Panc1 (cell line): ENCODE data around the gene MRPL40. TPM values are rescaled to one million over a fixed set of nuclear protein-coding genes. Genes with fewer than 3 reads are reported as not detected.

Experiments
- ATAC-seq: fragments of 200-7000 bp; cut with Tn5 transposase; 2 replicates; pipeline ENCODE4 v1.9.1; 2020; ENCODE audit warnings: mild to moderate bottlenecking, moderate library complexity
- BruUV-seq: library from RNA; stranded (reverse); fragments of 400-500 nt; replicated peaks from 2 replicates; lab custom pipeline; 2021; lab: Mats Ljungman, UMichigan
- CTCF ChIA-PET: fragments of 300-600 bp; sonication (Branson Sonifier 250); formaldehyde crosslinking; loops from one replicate; lab custom pipeline; 2022; ENCODE audit warnings: antibody characterized with exemption; lab: Charles Lee
- POLR2A ChIA-PET: fragments of 300-600 bp; sonication (Branson Sonifier 250); formaldehyde crosslinking; loops from one replicate; lab custom pipeline; 2022; ENCODE audit warnings: antibody characterized with exemption; lab: Charles Lee
- DNase-seq: peaks from one replicate; pipeline ENCODE4 v3.0.0-alpha.2; 2010; ENCODE audit warnings: low read depth, low spot score
- H3K27ac ChIP-seq: 2 replicates; pipeline ENCODE4 v1.5.1; 2011; ENCODE audit warnings: mild to moderate bottlenecking, low read length, inconsistent platforms
- H3K27me3 ChIP-seq: fragments of 200-500 bp; sonication (Bioruptor generic); 2 replicates; pipeline ENCODE4 v1.6.0; 2014; ENCODE audit warnings: low read length, inconsistent platforms; ENCODE audit not compliant: control insufficient read depth, insufficient read depth
- H3K36me3 ChIP-seq: fragments of 200-500 bp; sonication (Bioruptor generic); 2 replicates; pipeline ENCODE4 v1.5.1; 2014; ENCODE audit warnings: inconsistent platforms, mild to moderate bottlenecking, low read length, moderate library complexity; ENCODE audit not compliant: control insufficient read depth, insufficient read depth
- H3K4me1 ChIP-seq: 2 replicates; pipeline ENCODE4 v1.5.1; 2011; ENCODE audit warnings: inconsistent platforms, mild to moderate bottlenecking, low read length, moderate library complexity; ENCODE audit not compliant: control insufficient read depth, insufficient read depth
- H3K4me3 ChIP-seq, 2 experiments: 2 replicates each; pipeline ENCODE4 v1.5.1; 2011 to 2012; ENCODE audit warnings: low read depth in 2 of 2, low read length in 2 of 2, mild to moderate bottlenecking in 2 of 2, inconsistent platforms in 1 of 2, moderate library complexity in 1 of 2
- H3K9me3 ChIP-seq: fragments of 200-500 bp; sonication (Bioruptor generic); 2 replicates; pipeline ENCODE4 v1.5.1; 2014; ENCODE audit warnings: low read depth, mild to moderate bottlenecking, inconsistent platforms, low read length, moderate library complexity; ENCODE audit not compliant: control insufficient read depth, insufficient read depth
- CTCF ChIP-seq: fragments of 450-650 bp; IDR thresholded peaks from 2 replicates; pipeline ENCODE4 v1.5.1; 2017; ENCODE audit warnings: mild to moderate bottlenecking
- POLR2AphosphoS5 ChIP-seq: IDR thresholded peaks from 2 replicates; pipeline ENCODE4 v1.6.1; 2012; ENCODE audit warnings: mild to moderate bottlenecking, low read depth, low read length, moderate library complexity
- SIN3A ChIP-seq: IDR thresholded peaks from 2 replicates; pipeline ENCODE4 v1.6.1; 2012; ENCODE audit warnings: low read depth, mild to moderate bottlenecking, low read length, moderate library complexity, borderline replicate concordance; ENCODE audit not compliant: insufficient read depth
- TCF7L2 ChIP-seq: IDR thresholded peaks from 2 replicates; pipeline ENCODE4 v1.6.1; 2011; ENCODE audit warnings: mild to moderate bottlenecking, low read depth, low read length, inconsistent platforms
- in situ Hi-C: cut with HindIII; loops from 2 replicates; pipeline ENCODE4 v1.10.0; 2016; ENCODE audit warnings: low sequenced_read_pairs, low pct_unique_long_range_greater_than_20kb
- intact Hi-C: fragments of 100-400 bp; cut with micrococcal nuclease; formaldehyde crosslinking; loops from one replicate; pipeline ENCODE4 v1.10.0; 2022; ENCODE audit not compliant: unreplicated experiment
- total RNA-seq: library from RNA; stranded (reverse); gene quantifications from one replicate; pipeline ENCODE4 v1.2.1, GENCODE V29; 2021; ENCODE audit not compliant: unreplicated experiment
- TF ChIP-seq, protein P1 (sequence below), 2 experiments: IDR thresholded peaks; 2 replicates each; pipeline ENCODE4 v1.6.1; 2011 to 2012; ENCODE audit warnings: low read depth in 2 of 2, control low read depth in 1 of 2, low read length in 1 of 2, mild to moderate bottlenecking in 1 of 2, moderate library complexity in 1 of 2; ENCODE audit not compliant: insufficient read depth in 1 of 2

Gene MRPL40
- total RNA-seq, 1 experiment from 2014 or later, result 36.3 TPM

- ChIA-PET POLR2A (no interaction called here), CTCF (no interaction called here)
- Histone ChIP-seq H3K27ac (no peak overlapping the region), H3K9me3 (no peaks in the 10 kb centered on the region), H3K27me3 (no peaks in the 10 kb centered on the region), H3K4me1 (no peaks in the 10 kb centered on the region), H3K4me3 (no peak overlapping the region), H3K36me3 (peaks cover 8% of the 10 kb centered on the region)
- TF ChIP-seq SIN3A (no peak), TCF7L2 (no peak), POLR2AphosphoS5 (no peak), CTCF (no peak)
- TF ChIP-seq, protein P1, sequence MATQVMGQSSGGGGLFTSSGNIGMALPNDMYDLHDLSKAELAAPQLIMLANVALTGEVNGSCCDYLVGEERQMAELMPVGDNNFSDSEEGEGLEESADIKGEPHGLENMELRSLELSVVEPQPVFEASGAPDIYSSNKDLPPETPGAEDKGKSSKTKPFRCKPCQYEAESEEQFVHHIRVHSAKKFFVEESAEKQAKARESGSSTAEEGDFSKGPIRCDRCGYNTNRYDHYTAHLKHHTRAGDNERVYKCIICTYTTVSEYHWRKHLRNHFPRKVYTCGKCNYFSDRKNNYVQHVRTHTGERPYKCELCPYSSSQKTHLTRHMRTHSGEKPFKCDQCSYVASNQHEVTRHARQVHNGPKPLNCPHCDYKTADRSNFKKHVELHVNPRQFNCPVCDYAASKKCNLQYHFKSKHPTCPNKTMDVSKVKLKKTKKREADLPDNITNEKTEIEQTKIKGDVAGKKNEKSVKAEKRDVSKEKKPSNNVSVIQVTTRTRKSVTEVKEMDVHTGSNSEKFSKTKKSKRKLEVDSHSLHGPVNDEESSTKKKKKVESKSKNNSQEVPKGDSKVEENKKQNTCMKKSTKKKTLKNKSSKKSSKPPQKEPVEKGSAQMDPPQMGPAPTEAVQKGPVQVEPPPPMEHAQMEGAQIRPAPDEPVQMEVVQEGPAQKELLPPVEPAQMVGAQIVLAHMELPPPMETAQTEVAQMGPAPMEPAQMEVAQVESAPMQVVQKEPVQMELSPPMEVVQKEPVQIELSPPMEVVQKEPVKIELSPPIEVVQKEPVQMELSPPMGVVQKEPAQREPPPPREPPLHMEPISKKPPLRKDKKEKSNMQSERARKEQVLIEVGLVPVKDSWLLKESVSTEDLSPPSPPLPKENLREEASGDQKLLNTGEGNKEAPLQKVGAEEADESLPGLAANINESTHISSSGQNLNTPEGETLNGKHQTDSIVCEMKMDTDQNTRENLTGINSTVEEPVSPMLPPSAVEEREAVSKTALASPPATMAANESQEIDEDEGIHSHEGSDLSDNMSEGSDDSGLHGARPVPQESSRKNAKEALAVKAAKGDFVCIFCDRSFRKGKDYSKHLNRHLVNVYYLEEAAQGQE (IDR thresholded peaks at IDR 0.05; ENCODE audit: insufficient read depth in 1 of 2, low read depth in 2 of 2, low read length in 1 of 2), result no peak
- BruUV-seq, result no TSS peak
- intact Hi-C loops (no loop called here), in situ Hi-C loops (no loop called here)
- ATAC-seq, result no peak
- no peak for DNase-seq
Observed at GRCh38 chr22:19387038-19387437, 45.3 kb upstream of the MRPL40 start.

- intact Hi-C loops (no loop called here), in situ Hi-C loops (no loop called here)
- no peak overlapping the region for H3K4me3 ChIP-seq
- no TSS peak for BruUV-seq
- CTCF ChIA-PET, result no interaction called here
- POLR2A ChIA-PET, result no interaction called here
- peaks cover 8% of the 10 kb centered on the region for H3K36me3 ChIP-seq
- ATAC-seq (no peak), DNase-seq (no peak)
- no peaks in the 10 kb centered on the region for H3K4me1 ChIP-seq
- TF ChIP-seq CTCF (no peak), TCF7L2 (no peak), SIN3A (no peak), POLR2AphosphoS5 (no peak)
- TF ChIP-seq, protein P1 (IDR thresholded peaks at IDR 0.05; ENCODE audit: insufficient read depth in 1 of 2, low read depth in 2 of 2, low read length in 1 of 2), result no peak
- no peaks in the 10 kb centered on the region for H3K9me3 ChIP-seq
- H3K27ac ChIP-seq, result no peak overlapping the region
- H3K27me3 ChIP-seq, result no peaks in the 10 kb centered on the region
Observed at GRCh38 chr22:19387575-19387974, 44.8 kb upstream of the MRPL40 start.
